Myocyte (in vitro differentiated cells): ENCODE results near the gene C3orf22. TPM values are rescaled to one million over a fixed set of nuclear protein-coding genes. Genes with fewer than 3 reads are reported as not detected.
"Not testable (repeated sequence)": the region's sequence is repeated elsewhere in the genome, so short reads cannot be mapped to it uniquely, and the experiment has no call there.

Source experiments
- DNase-seq: peaks from one replicate; pipeline ENCODE4 v3.0.0-alpha.2; 2012; ENCODE audit warnings: low read depth
- polyA plus RNA-seq: library from polyadenylated mRNA; unstranded; fragments of >200 nt; gene quantifications from one replicate; pipeline ENCODE4 v1.2.1, GENCODE V29; 2012; ENCODE audit warnings: missing spikeins
- total RNA-seq: library from RNA; depleted of rRNA; stranded (reverse); fragments of >200 nt; gene quantifications from 2 replicates; pipeline ENCODE4 v1.2.3, GENCODE V29; 2014

The C3orf22 gene
- not detected in 2 replicates for total RNA-seq
- polyA plus RNA-seq = not detected

DNA sequence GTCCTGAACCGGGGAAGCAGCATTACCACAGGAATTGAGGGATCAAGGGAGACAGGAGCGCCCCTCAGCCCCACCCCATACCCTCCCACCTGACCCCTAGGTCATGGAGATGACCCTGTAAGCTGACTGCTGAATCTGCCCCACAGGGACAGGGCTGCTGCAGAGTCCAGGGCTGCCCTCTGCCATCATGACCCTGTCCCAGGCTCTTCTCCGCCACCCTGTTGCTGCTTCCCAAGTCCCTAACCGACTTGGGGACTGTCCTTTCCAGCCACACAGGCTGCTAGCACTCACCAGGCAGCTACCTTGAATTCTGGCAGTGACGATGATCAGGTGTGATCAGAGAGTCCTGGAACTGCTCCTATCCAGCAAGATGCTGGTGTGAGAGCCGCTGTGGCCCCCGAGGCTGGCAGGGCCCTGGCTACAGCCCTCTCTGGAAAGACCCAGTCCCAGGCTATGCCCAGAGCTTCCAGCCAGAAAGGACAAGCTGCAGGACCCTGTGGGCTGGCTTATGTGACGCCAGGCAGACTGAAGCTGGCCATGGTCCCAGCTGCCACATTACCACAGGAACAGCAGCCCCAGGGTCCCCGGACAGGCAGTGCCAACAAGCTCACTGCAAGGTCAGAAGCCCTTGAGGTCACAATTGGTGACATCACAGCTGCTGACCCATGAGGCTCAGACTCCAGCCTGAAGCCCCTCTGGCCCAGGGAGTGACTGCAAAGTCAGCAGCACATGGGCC lies at the start of gene C3orf22:
Gene C3orf22 (minus strand): TSS at position 597 of the 736 bp plus-strand sequence. CDS start 5,542 bp downstream, outside the sequence.
- peak; percentile 10 for DNase-seq

- peak; percentile 60 for DNase-seq
Observed at GRCh38 chr3:126607214-126607908, 48.6 kb upstream of the C3orf22 start.

GRCh38 chr3:126606001-126606400 lies 47.3 kb upstream of the C3orf22 start:
- DNase-seq = no peak

DNA sequence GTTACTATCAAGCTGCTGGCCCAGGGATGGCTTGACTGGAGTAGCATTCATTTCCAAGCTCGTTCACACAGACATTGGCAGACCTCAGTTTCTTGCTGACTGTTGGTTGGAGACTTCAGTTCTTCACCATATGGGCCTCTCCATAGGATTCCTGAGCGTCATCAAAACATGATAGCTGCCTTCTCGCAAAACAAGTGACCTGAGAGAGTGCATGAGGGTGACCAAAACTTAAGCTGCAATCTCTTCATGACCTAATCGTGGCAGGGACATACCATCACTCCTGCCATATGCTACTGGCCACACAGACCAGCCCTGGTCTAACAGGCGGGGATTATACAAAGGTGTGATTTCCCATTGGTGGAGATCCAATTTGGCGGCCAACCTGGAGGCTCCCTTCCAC lies 46.0 kb upstream of the C3orf22 start:
- DNase-seq = no peak

GRCh38 chr3:126599101-126599500 lies 40.4 kb upstream of the C3orf22 start:
- no peak for DNase-seq

- DNase-seq = not testable (repeated sequence)
Observed at GRCh38 chr3:126595479-126595878, 36.7 kb upstream of the C3orf22 start.

DNA sequence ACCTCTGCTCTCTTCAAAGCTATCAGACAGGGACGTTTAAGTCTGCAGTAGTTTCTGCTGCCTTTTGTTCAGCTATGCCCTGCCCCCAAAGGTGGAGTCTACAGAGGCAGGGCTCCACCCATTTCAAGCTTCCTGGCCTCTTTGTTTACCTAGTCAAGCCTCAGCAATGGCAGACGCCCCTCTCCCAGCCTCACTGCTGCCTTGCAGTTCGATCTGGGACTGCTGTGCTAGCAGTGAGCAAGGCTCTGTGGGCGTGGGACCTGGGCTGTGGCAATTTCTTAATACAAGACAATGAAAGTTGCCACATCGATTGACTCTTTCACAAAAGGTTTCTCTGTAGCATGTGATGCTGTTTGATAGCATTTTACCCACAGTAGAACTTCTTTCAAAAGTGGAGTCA lies 32.8 kb upstream of the C3orf22 start:
- not testable (repeated sequence) for DNase-seq

GRCh38 chr3:126582311-126582710 lies 23.6 kb upstream of the C3orf22 start:
- DNase-seq = peak; percentile 9

- no peak for DNase-seq
Observed at GRCh38 chr3:126581569-126581968, 22.8 kb upstream of the C3orf22 start.

GRCh38 chr3:126580746-126581145 lies 22.0 kb upstream of the C3orf22 start:
- DNase-seq = no peak

- DNase-seq = no peak
Observed at GRCh38 chr3:126578702-126579101, 20.0 kb upstream of the C3orf22 start.

- DNase-seq = no peak
Observed at GRCh38 chr3:126577261-126577660, 18.5 kb upstream of the C3orf22 start.

GRCh38 chr3:126573492-126574117 lies 14.9 kb upstream of the C3orf22 start:
- DNase-seq = no peak

DNA sequence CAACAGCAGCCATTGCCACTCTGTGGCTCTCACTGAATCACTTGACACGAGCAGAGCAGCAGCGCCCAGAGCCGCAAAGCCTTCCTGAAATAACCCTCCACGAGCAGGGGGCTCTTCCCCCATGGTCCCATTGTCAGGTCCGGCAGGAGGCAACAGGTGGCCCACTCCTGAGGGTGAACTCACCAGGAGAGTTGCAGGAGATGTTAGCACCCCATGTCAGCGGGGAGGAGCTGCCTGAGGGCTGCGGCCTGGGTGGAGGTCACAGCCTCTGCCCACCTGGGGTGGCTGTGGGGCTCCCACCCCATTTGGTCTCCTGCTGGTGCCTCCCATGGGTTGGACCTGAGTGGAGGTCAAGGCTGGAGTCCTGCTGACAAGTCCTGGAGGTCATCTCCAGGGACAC lies 12.3 kb upstream of the C3orf22 start:
- peak; percentile 20 for DNase-seq

GRCh38 chr3:126570103-126570541 lies 11.4 kb upstream of the C3orf22 start:
- no peak for DNase-seq

DNA sequence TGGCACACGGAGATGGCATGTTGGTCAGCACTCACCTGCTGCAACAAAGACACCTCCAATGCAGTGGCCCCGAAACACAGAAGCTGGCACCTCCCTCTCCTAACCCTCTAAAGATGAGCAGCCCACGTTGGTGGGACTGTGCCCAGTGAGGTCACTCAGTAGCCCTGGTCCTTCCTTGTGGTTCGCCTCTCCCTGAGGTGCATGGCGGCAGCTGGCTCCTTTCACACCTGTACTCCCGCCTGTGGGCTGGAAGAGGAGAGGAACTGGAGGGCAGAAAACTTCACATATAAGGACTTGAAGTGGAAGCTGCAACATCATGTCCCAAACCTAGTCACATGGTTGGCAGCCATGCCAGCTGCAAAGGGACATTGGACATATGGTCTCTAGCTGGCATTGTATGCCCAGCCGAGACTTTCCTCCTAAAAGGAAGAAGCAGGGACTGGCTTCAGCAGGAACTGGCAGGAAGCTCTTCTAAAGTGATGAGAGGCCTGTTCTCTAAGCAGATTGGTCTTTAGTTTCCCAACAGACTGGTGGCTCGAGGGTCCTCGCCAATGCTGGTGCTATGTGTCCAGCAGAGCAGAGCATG lies 10.8 kb upstream of the C3orf22 start:
- DNase-seq = no peak

DNA sequence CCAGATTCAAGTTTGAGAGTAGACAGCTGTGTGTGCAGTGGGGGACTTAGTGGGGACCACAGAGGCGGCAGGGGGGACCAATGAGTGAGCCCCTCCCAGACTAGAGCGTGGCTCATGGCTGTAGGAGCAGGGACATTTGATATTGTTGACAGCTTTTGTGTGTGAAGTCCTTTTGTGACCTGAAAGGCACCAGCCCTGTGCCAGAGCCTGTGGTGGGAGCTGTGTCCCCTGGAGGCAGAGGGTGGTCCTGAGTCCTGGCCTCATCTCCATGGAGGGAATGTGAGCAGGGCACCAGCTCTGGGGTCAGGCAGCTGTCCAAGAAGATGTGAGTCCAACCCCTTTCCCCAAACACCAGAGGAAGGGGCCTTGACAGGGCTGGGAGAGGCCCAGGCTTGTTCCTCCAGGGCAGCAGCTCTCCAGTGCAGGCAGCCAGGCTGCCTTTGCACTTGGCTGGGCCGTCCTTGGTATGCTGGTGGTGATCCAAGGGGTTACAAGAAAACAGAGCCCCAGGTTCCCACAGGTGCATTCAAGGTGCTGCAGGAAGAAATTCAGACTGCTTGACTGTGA lies 10.1 kb upstream of the C3orf22 start:
- no peak for DNase-seq

DNA sequence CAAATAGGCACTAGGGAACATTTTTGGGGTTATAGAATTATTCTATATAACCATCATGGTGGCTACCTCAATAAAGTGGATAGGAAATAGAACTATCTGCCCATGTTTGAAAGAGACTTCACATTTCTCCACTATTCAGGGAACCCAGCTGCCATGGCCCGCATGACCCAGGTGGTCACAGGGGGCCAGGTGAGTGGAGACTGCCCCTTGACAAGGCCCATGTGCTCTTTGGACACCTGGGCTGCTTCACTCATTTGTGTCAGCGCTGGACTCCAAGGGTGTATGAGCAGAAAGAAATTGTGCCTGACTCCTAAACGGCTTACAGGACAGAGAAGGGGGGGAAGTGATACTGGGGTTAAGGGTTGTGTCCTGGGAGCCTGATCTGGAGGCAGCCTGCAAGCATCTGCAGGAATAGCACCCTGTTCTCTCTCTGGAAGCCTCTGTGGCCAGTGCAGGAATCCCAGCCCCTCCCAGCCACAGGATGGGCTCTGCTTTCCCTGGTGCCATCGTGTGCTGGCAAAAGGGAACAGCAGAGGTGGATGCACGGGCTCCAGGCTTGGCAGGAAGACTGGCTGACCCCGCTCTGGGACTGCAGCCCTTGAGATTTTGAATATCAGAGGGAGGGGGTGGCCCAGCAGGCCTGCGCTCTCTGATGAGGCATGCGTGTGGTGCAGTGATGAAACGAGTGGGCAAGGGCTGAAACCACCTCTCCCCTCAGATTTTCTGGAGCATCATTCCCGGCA lies 9.1 kb upstream of the C3orf22 start:
- peak; percentile 66 for DNase-seq

DNA sequence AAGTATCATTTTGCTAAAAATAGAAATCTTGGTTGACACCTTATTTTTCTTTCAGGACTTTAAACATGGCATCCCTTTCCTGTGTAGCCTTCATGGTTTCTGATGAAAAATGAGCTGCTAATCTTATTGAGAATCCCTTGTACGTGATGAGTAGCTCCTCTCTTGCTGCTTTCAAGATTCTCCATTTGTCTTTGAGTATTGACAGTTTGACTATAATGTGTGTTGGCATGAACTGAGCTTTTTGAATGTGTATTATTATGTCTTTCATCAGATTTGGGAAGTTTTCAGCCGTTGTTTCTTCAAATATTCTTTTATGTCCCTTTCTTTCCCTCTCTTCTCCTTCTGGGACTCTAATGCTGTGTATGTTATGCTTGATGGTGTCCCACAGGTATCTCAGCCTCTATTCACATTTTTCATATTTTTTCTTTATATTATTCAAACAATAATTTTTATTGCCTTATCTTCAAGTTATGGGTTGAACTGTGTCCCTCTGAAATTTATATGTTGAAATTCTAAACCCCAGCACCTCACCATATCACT lies 4.1 kb upstream of the C3orf22 start:
- DNase-seq = no peak

- peak; percentile 32 for DNase-seq
Observed at GRCh38 chr3:126557761-126558160, 971 bp downstream of the C3orf22 start.

- no peak for DNase-seq
Observed at GRCh38 chr3:126557415-126557745, 1.4 kb downstream of the C3orf22 start.
